Measurements from ENCODE around the gene TLE3. TPM values are rescaled to one million over a fixed set of nuclear protein-coding genes. Genes with fewer than 3 reads are reported as not detected.

The TLE3 gene
- total and polyA plus RNA-seq, 2 of the 13 experiments (the other 11 are each of a cell fraction or from before 2014, with no cell fraction given), result 11.9 to 13.8 TPM

DNA sequence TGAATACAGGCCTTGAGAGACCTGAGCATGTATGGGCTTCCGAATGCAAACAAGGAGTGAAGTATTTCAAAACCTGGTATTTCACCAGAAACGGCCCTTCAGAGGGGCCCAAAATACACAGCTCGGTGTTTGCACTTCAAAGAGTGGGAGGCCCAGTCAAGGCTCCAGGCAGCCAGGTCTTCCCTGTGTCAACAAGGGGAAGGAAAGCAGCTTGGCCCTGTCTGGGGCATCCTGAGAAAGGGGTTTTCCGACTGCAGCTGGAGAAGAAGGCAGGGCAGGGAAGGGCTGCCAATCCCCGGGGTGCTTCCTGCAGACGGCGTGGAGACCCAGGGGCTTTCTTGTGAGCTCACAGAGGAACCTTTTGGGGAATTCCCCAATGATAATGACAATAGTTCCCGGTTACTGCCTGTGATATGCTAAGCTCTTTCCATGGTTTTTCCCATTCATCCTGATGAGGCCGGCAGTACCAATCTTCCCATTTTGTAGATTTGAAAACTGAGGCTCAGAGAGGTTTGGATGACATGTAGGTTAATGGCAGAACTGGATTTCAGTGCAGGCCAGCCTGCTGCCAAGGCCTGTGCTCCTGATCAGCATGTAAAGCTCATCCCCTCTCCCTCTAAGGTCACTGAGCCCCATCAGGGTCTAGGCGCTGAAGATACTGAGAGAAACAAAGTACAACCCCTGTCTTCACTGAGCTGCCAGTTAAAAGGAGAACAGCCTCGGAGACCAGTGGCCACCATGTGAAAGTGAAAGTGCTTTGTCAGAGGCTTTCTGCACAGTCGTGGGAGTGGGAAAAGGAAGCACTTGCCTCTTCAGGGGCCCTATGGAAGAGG is 43.0 kb upstream of the TLE3 start (continued):
- TF ChIP-seq YY1 (IDR thresholded peaks at IDR 0.05; ENCODE audit: insufficient read depth, insufficient replicate concordance, low read depth, low read length) (peak; percentile 69), POLR2AphosphoS2 (IDR thresholded peaks at IDR 0.05; ENCODE audit: low read depth, low read length) (no peak), SMARCC2 (IDR thresholded peaks at IDR 0.05) (no peak), ZNF567 (CRISPR knock-in tag; IDR thresholded peaks at IDR 0.05; ENCODE audit: borderline replicate concordance) (no peak), PPARG (CRISPR knock-in tag; conservative IDR thresholded peaks at IDR 0.05) (peak; percentile 85), FLYWCH1 (CRISPR knock-in tag; IDR thresholded peaks at IDR 0.05) (0 out of 2 replicates have a peak, but pooled peaks have one; percentile 65), SMAD1 (CRISPR knock-in tag; IDR thresholded peaks at IDR 0.05; ENCODE audit: borderline replicate concordance, low read depth) (no peak), ZNF768 (CRISPR knock-in tag; IDR thresholded peaks at IDR 0.05) (no peak), SAP130 (CRISPR knock-in tag; IDR thresholded peaks at IDR 0.05; ENCODE audit: low read depth) (peak; percentile 84), SALL1 (CRISPR knock-in tag; IDR thresholded peaks at IDR 0.05) (peak; percentile 95), ZNF678 (CRISPR knock-in tag; IDR thresholded peaks at IDR 0.05) (no peak), GABPB1 (CRISPR knock-in tag; IDR thresholded peaks at IDR 0.05) (peak; percentile 56)
- TF ChIP-seq, protein P1, sequence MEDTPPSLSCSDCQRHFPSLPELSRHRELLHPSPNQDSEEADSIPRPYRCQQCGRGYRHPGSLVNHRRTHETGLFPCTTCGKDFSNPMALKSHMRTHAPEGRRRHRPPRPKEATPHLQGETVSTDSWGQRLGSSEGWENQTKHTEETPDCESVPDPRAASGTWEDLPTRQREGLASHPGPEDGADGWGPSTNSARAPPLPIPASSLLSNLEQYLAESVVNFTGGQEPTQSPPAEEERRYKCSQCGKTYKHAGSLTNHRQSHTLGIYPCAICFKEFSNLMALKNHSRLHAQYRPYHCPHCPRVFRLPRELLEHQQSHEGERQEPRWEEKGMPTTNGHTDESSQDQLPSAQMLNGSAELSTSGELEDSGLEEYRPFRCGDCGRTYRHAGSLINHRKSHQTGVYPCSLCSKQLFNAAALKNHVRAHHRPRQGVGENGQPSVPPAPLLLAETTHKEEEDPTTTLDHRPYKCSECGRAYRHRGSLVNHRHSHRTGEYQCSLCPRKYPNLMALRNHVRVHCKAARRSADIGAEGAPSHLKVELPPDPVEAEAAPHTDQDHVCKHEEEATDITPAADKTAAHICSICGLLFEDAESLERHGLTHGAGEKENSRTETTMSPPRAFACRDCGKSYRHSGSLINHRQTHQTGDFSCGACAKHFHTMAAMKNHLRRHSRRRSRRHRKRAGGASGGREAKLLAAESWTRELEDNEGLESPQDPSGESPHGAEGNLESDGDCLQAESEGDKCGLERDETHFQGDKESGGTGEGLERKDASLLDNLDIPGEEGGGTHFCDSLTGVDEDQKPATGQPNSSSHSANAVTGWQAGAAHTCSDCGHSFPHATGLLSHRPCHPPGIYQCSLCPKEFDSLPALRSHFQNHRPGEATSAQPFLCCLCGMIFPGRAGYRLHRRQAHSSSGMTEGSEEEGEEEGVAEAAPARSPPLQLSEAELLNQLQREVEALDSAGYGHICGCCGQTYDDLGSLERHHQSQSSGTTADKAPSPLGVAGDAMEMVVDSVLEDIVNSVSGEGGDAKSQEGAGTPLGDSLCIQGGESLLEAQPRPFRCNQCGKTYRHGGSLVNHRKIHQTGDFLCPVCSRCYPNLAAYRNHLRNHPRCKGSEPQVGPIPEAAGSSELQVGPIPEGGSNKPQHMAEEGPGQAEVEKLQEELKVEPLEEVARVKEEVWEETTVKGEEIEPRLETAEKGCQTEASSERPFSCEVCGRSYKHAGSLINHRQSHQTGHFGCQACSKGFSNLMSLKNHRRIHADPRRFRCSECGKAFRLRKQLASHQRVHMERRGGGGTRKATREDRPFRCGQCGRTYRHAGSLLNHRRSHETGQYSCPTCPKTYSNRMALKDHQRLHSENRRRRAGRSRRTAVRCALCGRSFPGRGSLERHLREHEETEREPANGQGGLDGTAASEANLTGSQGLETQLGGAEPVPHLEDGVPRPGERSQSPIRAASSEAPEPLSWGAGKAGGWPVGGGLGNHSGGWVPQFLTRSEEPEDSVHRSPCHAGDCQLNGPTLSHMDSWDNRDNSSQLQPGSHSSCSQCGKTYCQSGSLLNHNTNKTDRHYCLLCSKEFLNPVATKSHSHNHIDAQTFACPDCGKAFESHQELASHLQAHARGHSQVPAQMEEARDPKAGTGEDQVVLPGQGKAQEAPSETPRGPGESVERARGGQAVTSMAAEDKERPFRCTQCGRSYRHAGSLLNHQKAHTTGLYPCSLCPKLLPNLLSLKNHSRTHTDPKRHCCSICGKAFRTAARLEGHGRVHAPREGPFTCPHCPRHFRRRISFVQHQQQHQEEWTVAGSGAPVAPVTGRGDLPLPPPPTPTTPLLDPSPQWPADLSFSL (CRISPR knock-in tag; IDR thresholded peaks at IDR 0.05), result no peak
- TF ChIP-seq, protein P2, sequence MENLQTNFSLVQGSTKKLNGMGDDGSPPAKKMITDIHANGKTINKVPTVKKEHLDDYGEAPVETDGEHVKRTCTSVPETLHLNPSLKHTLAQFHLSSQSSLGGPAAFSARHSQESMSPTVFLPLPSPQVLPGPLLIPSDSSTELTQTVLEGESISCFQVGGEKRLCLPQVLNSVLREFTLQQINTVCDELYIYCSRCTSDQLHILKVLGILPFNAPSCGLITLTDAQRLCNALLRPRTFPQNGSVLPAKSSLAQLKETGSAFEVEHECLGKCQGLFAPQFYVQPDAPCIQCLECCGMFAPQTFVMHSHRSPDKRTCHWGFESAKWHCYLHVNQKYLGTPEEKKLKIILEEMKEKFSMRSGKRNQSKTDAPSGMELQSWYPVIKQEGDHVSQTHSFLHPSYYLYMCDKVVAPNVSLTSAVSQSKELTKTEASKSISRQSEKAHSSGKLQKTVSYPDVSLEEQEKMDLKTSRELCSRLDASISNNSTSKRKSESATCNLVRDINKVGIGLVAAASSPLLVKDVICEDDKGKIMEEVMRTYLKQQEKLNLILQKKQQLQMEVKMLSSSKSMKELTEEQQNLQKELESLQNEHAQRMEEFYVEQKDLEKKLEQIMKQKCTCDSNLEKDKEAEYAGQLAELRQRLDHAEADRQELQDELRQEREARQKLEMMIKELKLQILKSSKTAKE (CRISPR knock-in tag; IDR thresholded peaks at IDR 0.05; ENCODE audit: borderline replicate concordance), result peak; percentile 98
- TF ChIP-seq, protein P3, sequence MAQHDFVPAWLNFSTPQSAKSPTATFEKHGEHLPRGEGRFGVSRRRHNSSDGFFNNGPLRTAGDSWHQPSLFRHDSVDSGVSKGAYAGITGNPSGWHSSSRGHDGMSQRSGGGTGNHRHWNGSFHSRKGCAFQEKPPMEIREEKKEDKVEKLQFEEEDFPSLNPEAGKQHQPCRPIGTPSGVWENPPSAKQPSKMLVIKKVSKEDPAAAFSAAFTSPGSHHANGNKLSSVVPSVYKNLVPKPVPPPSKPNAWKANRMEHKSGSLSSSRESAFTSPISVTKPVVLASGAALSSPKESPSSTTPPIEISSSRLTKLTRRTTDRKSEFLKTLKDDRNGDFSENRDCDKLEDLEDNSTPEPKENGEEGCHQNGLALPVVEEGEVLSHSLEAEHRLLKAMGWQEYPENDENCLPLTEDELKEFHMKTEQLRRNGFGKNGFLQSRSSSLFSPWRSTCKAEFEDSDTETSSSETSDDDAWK (CRISPR knock-in tag; IDR thresholded peaks at IDR 0.05), result no peak
- TF ChIP-seq, protein P4, sequence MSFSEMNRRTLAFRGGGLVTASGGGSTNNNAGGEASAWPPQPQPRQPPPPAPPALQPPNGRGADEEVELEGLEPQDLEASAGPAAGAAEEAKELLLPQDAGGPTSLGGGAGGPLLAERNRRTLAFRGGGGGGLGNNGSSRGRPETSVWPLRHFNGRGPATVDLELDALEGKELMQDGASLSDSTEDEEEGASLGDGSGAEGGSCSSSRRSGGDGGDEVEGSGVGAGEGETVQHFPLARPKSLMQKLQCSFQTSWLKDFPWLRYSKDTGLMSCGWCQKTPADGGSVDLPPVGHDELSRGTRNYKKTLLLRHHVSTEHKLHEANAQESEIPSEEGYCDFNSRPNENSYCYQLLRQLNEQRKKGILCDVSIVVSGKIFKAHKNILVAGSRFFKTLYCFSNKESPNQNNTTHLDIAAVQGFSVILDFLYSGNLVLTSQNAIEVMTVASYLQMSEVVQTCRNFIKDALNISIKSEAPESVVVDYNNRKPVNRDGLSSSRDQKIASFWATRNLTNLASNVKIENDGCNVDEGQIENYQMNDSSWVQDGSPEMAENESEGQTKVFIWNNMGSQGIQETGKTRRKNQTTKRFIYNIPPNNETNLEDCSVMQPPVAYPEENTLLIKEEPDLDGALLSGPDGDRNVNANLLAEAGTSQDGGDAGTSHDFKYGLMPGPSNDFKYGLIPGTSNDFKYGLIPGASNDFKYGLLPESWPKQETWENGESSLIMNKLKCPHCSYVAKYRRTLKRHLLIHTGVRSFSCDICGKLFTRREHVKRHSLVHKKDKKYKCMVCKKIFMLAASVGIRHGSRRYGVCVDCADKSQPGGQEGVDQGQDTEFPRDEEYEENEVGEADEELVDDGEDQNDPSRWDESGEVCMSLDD (CRISPR knock-in tag; IDR thresholded peaks at IDR 0.05; ENCODE audit: borderline replicate concordance), result peak; percentile 62; the same call in 1 of the 2 replicates
